ENCODE results near the gene ATP6AP1.

DNA sequence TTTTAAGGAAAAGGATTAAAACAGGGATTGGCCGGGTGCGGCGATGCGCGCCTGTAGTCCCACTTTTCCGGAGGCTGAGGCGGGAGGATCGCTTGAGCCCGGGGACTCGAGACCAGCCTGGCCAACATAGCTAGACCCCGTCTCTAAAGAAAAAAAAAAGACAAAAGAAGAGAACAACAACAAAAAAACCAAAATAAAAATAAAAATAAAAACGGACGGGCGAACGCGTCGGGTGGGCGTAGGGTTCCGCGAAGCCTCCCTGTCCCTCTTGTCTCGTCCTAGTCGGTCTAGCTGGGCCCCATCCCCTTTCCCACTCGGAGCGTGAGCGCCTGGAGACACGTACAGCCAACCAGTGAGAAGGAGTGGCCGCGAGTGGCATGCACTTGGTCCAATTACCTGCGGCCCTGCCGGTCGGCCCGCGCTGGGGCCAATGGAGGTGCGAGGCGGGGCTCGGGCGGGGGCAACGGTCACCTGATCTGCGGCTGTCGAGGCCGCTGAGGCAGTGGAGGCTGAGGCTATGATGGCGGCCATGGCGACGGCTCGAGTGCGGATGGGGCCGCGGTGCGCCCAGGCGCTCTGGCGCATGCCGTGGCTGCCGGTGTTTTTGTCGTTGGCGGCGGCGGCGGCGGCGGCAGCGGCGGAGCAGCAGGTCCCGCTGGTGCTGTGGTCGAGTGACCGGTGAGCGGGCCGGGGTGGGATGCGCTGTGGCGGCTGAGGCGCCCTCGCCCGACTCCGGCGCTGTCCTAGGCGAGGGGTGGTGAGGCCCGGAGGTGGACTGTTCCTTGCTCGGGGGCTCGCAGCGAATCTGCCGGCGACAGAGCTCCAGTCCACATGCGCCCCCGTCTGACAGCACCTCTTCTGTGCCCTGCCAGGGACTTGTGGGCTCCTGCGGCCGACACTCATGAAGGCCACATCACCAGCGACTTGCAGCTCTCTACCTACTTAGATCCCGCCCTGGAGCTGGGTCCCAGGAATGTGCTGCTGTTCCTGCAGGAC lies at the start of gene ATP6AP1:
- TF ChIP-seq CTCF (IDR thresholded peaks at IDR 0.05) (no peak), EZH2 (IDR thresholded peaks at IDR 0.05; ENCODE audit: borderline replicate concordance, insufficient read depth, low read depth, low read length, poor library complexity, severe bottlenecking) (no peak)
